ENCODE results near the gene TXNDC2. TPM values are rescaled to one million over a fixed set of nuclear protein-coding genes. Genes with fewer than 3 reads are reported as not detected.

TXNDC2 gene
- total and polyA plus RNA-seq, 9 of the 15 experiments (the other 6 are each of a cell fraction or from before 2014, with no cell fraction given), result 1.2 to 4.9 (median 2.3) TPM

- TF ChIP-seq RBM34 (IDR thresholded peaks at IDR 0.05; ENCODE audit: borderline replicate concordance, insufficient read depth, low read length) (peak; percentile 56; the same call in 1 of the 2 replicates), HDAC8 (tag; IDR thresholded peaks at IDR 0.05) (peak; percentile 24; the same call in 1 of the 2 replicates), IRF2 (CRISPR knock-in tag; IDR thresholded peaks at IDR 0.05) (no peak; the same call in 1 of the 2 replicates), SMARCA4 (IDR thresholded peaks at IDR 0.05) (no peak), ZBTB1 (CRISPR knock-in tag; IDR thresholded peaks at IDR 0.05; ENCODE audit: borderline replicate concordance, low read depth) (no peak; the same call in 1 of the 2 replicates), ZNF280A (IDR thresholded peaks at IDR 0.05; ENCODE audit: low read depth, partially characterized antibody) (no peak), TEAD1 (CRISPR knock-in tag; IDR thresholded peaks at IDR 0.05) (peak; percentile 81 to 95), L3MBTL2 (IDR thresholded peaks at IDR 0.05) (peak; percentile 83), SLC30A9 (CRISPR knock-in tag; IDR thresholded peaks at IDR 0.05) (no peak), PHB2 (IDR thresholded peaks at IDR 0.05; ENCODE audit: low read depth) (no peak), NFE2L1 (tag; IDR thresholded peaks at IDR 0.05; ENCODE audit: borderline replicate concordance, low read depth) (no peak), ZNF512 (tag; IDR thresholded peaks at IDR 0.05) (no peak), TFAM (CRISPR knock-in tag; conservative IDR thresholded peaks at IDR 0.05) (no peak), NFYB (IDR thresholded peaks at IDR 0.05; ENCODE audit: extremely low read depth, insufficient read length) (no peak), ZNF124 (CRISPR knock-in tag; IDR thresholded peaks at IDR 0.05) (no peak), ZNF518B (CRISPR knock-in tag; IDR thresholded peaks at IDR 0.05) (no peak), EP400 (IDR thresholded peaks at IDR 0.05) (no peak), BRF1 (IDR thresholded peaks at IDR 0.05; ENCODE audit: borderline replicate concordance, extremely low read depth, insufficient read length) (no peak), RBM17 (IDR thresholded peaks at IDR 0.05; ENCODE audit: borderline replicate concordance, low read depth, low read length) (no peak)
These were observed 28.0 kb downstream of the TXNDC2 start, which contains the start of gene VAPA (continued) for GRCh38 chr18:9913526-9914333.

Measured in K562 (cell line).